CD4-positive, alpha-beta T cell treated with Interleukin-6 for 4 hours (primary cell): ENCODE results near the gene CLEC19A.
"Not testable (repeated sequence)": the region's sequence is repeated elsewhere in the genome, so short reads cannot be mapped to it uniquely, and the experiment has no call there.

Experiments used
- DNase-seq: peaks from one replicate; pipeline ENCODE4 v3.0.0-alpha.2; 2020; ENCODE audit warnings: mixed read lengths

The CLEC19A gene

DNA sequence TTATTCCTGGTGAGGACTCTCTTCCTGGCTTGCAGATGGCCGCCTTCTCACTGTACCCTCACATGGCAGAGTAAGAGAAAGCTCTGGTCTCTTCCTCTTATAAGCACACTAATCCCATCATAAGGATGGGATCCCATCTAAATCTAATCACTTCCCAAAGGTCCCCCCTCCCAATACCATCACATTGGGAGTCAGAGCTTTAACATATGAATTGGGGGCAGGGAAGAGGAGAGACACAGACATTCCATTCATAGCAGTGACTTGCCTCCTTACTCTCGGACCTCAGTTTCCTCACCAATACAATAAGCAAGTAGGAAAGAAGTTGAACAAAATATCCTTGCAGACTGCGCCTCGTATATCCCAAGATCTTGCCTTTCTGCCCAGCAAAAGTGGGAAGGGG is 1.7 kb downstream of the CLEC19A start:
- no peak for DNase-seq

DNA sequence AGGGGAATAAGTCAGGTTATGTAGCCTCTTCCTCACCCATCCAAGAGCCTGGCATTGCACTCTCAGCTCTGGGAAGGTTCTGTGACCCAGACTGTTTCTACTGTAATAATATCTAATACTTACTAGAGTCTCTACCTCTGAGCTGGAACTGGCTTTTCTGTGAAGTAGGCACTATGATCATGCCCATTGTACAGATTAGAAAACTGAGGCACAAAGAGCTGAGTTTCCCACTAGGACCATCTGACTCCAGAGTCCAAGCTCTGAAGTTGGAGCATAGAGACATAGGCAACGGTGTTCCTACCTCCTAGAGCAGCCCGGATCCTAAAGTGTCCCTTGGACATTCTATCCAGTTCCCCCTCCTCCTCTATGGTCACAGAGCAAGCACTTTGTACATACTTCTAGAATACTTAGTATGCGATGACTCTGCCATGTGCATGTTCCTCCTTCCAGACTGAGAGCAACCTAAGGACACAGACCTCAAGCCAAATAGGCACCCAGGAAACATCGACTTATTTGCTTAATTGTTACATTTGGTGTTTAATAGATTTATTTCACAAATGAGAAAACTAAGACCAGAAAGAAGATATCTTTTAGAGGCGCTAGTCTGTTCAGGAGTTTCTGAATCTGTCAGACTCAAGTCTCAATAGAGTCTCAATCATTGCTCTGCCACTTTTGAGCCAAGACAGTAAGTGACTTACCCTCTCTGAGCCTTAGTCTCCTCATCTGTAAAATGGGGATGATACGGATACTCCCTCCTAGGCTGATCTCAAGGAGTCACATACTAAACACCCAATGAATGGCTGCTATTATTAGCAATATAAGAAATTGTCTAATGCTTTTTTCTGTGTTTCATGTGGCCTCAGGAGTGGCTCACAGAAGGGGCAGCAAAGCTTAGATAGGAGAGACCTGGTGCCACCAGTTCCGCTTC is 3.6 kb downstream of the CLEC19A start:
- no peak for DNase-seq

DNA sequence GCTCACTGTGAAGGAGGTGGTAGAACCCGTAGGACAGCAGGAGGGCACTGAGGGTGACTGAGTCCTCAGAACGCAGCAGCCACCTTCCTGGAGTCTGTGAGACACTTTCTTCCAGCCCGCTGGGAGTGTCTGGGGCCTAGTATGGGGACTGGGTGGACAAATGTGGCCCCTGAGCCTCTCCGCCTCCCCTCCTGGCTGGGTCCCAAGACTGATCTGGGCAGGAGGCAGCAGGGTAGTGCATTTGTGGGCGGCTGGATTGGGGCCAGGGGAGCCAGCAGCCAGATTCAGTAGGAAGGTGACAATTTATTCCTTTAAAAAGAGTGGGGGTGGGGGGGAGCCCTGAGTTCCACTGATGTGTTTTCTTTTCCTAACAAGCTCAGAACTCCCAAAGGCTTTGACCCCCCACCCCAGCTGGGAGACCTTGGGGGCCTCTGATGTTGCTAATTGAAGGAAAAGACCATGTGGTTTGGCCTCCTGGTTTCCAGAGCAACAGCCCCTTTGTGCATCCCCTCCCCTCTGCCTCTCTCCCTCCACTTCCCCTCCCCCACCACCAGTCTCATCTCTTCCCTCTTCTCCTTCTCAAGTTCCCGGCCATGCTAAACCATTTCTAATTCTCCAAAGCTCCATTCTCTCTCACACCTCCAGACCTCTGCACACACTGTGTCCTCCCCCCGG is 4.4 kb downstream of the CLEC19A start:
- no peak for DNase-seq

DNA sequence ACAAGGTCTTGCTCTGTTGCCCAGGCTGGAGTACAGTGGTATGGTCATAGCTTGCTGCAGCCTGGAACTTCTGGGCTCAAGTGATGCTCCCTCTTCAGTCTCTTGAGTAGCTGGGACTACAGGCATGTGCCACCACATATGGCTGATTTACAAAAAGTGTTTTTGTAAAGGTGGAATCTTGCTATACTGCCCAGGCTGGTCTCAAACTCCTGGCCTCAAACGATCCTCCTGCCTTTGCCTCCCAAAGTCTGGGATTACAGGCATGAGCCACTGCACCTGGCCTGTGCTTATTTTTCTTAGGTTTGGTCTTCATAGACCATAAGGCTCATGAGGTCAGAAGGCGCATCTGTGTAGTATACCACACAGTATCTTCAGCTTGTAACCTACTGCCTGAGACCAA is 5.3 kb downstream of the CLEC19A start:
- DNase-seq, result no peak

DNA sequence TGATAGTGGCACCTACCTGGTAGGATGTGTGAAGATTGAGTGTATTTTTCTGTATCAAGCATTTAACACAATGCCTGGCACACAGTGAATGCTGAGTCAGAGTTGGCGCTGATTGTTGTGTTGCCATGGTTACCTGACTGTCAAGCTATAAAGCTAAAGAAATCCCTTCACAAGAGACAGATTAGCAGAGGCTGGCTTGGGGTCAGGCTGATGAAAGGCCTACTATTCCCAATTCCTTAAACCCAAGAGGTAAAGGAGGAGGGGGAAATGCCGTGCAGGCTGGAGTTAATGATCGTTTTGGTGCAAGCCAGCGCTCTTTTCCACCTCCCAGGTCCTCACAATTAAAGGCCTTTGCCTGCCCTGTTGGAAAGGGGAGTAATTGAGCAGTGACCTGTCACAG is 5.9 kb downstream of the CLEC19A start:
- DNase-seq, result no peak

DNA sequence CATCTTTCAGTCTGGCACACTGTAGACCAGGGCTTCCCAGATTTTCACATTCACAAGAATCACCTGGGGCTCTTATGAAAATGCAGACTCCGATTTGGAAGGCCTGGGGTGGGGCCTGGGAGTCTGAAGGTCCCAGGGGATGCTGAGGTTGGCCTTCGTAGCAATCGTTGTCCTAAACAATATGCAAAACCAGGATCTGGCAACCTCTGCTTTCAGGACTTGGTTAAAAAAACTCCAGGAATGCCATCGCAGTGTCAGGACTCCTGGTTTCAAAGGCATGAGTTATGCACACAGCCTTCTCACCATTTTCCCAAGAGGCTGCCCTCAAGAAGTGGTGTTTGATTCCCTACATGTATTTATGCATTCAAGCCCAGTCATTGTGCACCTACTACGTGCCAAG is 6.7 kb downstream of the CLEC19A start:
- no peak for DNase-seq

DNA sequence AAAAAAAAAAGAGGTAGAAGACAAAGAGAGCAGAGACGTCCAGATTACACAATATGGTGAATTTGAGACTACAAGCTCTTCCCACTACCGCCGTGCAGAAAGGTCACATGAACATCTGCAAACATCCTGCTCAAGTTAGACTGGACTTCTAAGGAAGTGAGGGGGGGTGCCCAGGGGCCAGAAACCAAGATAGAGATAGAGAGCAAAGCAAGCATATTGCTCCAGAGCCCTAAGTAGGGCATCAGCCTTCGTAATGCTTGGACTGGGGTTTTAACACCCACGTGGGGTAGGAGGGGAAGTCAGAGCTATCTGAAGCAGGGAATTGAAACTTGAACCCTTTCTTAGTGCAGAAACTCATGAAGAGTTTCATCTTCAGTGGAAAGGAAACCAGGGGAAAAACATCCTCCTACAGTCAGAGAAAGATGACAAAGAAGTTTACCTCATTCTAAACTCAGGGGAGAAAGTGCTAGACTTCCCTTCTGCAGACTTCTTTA is 8.7 kb downstream of the CLEC19A start:
- DNase-seq, result no peak

DNA sequence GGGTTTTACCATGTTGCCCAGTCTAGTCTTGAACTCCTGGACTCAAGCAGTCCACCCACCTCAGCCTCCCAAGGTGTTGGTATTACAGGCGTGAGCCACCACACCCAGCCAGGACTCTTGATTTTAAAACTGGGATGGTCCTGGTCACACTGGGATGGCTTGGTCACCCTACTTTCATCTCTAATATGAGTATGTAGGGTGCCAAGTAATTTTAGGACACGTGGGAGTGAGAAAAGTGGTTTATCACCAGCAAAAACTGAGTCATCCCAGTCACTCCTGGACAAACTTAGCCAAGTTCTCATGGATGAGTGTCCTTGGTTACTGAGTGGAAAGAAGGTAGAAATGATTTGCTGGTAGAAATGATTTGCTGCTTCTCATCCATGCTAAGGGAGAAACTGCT is 9.9 kb downstream of the CLEC19A start:
- no peak for DNase-seq

DNA sequence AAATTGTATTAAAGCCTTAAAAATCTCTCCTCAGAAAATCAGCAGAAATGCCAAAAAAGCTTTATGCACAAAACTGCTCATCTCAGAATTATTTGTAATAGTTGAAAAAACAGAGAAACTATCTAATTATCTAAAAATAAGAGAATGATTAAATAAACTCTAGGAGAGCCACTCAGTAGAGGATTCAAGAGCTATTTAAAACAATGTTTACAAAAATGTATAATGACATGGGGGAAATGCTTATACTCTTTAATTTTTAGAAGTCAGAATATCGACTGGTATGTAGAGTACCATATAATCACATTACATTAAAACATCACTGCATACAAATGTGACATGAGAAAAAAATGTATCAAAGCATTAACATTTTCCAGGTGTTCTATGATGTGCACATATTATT is 11.9 kb downstream of the CLEC19A start:
- DNase-seq, result no peak

DNA sequence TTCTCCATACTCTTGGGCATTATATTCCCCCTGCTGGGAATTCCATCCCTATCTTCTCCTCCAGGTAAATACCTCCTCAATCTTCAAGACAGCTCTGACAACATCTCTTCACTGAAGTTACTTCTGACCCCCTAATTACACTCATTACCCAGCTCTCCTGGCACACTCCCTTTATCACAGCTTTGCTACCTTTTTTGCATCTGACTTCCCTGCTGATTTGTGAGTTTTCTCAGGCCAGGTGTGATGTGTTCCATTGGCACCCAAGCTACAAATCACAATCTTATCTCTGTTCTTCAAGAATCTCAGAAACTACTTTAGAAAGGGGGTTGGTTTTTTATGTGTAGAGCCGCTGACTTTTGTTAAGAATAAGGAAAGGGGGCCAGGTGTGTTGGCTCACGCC is 14.0 kb downstream of the CLEC19A start:
- DNase-seq, result no peak

DNA sequence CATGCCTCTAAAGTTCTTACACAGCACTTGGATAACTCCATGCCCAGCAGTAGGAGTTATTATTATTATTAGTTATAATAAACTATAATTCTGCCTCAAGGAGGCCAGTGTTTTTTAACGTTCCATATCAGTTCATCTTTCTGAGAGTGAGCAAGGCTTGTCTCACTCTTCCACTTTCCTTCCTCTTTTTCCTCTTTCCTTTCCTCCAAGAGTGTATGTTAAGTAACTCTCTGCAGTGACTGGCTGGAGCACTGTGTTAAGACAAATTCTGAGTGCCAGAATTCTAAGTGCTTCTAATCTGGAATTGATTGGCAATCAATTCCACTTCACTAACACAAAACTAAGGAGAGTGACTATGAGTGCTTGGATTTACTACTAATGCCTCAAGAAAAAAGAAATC is 16.4 kb downstream of the CLEC19A start:
- DNase-seq, result no peak

DNA sequence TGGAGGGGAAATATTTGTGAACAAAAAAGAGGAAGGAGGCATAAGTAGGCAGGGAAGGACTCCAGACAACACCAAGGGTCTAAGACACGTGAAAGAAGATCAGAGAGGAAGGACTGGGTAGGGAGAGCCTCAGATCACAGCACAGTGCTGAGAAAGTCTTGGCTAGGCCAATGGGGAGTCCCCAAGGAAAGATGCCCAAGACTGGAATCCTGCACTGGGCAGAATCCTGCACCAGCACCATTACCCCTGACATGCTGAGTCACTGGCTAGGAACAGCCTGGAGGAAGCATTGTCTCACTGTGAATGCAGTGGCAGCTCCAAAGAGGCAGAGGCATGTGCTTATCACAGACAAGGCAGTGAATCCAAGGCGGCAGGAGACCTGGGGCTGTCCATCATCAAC is 19.2 kb downstream of the CLEC19A start:
- DNase-seq, result no peak

DNA sequence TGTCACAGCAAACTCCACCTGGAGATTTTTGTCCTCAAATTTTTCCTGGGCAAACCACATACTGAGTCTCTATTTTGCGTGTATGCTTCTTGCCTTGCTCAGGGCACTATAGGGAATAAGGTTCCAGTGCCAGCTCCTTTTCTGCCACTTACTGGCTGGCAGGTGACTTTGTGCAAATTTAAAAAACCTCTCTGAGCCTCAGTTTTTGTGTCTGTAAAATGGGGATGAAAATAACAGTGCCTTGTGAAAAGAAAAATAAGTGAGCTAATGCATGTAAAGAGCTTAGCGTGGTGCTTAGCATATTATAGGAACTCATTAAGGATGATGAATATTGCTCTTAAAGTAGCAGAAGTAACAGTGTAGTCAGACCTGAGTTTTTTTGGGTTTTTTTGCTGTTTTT is 19.9 kb downstream of the CLEC19A start:
- no peak for DNase-seq

DNA sequence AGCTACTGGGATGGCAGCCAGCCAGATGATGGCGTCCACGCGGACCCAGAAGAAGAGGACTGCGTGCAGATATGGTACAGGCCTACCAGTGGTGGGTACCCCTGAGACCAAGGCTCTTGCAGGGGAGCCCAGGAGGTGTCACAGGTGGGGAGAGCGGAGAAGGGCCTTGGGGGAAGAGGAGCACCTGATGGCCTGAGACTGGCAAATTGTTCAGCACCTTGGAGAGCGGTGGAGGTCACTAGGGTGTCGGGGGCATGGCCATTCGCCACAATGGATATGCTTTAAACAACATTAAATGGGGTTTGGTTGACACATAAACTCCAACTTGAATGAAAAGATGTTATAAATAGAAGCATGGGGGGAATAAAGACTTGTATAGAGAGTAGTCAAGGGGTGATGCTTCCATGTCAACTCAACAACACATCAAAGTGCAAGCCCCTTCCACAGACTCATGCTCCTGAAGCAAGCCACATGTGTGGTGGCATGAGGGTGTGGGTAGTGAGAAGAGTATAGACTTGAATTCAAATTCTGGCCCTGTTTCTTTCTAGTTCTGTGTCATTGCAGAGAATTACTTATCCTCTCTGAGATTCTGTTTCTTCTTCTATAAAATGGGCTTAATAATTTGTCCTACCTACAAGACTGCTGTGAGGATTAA is 22.2 kb downstream of the CLEC19A start:
- no peak for DNase-seq

DNA sequence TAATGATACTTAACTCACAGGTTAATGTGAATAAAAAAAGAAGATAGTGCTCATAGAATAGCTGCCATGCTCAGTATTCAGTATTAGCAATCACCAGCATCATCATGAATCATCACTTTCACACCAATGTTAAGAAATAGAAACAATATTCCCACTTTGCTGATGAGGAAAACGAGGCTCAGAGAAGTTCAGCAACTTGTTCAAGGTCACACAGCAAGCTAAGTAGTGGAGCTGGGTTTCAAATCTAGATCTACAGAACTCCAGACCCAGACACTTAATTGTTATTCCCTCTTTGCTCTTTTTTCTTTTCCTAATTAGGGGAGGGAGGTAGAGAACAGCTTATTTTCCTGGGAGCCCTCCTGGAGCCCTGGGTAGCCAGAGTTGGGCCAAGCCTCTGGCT is 22.9 kb downstream of the CLEC19A start:
- DNase-seq, result no peak

DNA sequence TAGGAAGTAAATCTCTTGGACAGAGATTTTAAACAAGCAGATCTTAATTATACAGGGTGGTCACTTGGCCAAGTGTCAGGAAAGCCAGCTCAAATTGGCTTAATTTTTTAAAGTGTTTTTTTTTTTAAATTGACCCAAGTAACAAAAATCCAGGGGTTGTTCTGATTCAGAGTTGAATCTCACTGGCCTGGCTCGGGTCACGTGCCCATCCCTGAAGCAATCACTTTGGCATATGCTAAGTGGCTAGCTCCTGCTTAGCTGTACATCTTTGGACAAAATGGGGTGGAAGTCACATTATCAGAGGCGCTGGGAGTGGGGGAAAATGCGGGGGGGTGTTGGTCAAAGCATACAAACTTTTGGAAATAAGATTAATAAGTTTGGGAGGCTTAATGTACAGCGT is 23.6 kb downstream of the CLEC19A start:
- DNase-seq, result no peak

DNA sequence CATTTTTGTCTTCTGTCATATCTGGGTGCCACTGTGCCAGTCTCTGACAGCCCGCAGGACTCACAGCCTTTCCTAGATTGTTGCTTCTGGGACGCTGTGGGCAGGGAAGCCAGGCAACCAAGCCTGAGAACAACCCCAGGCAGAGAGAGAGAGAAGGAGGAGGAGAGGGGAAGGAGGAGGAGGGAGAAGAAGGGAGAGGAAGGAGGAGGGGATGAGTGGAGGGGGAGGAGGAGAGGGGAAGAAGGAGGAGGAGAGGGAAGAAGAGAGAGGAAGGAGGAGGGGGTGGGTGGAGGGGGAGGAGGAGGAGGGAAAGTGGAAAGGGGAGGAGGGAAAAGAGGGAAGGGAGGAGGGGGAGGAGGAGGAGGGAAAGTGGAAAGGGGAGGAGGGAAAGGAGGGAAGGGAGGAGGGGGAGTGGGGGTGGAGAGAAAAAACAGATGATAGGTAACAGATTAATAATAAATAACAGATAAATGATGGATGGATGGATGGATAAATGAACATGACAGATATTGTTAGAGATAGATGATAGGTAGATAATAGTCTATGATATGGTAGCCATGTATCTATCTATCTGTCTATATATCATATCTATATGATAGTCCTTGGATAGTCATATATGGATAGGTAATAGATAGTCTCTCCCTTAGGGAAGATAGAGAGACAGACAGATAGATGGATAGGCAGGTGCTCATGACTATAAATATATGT is 29.3 kb downstream of the CLEC19A start:
- DNase-seq, result no peak

DNA sequence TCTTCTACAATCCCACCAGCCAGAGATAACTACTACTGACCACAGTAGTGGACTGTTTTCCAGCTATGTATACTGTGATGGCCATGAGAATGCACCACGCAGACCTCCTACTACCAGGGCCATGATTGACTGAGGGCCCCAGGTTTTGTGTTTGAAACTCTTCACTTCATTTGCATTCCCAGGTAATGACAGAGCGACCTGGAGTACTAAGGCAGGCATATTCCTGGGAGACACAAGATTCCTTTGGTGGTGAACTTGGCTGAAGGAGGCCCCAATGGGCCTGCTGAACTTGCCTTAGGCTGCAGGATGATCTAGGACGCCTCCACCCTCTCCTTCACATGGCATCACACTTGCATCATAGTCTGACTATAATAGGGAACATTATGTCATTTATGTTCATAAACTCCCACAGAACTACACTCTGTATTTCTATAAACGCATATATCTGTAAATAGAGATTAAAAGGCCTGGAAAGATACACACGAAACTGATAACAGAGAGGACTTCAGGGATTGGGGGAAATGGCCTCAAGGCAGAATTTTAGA is 30.4 kb downstream of the CLEC19A start:
- DNase-seq, result no peak

DNA sequence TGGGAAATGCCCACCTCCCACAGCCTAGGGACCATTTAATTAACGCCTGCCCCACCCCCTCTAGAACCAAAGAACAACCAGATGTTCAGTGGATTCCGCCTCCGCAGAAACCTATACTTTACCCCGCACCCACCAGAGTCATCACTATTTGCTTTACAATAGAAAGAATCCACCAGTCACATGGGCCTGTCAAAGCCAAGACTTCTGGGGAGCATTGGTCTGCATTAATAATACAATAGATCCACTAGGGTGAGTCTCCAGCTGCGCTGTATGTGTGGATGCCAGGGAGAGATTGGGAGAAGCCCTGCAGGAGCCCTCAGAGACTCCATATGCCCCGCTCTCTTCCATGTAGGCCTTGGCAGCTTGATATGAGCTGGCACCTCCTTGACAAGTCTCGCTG is 31.3 kb downstream of the CLEC19A start:
- DNase-seq, result no peak

DNA sequence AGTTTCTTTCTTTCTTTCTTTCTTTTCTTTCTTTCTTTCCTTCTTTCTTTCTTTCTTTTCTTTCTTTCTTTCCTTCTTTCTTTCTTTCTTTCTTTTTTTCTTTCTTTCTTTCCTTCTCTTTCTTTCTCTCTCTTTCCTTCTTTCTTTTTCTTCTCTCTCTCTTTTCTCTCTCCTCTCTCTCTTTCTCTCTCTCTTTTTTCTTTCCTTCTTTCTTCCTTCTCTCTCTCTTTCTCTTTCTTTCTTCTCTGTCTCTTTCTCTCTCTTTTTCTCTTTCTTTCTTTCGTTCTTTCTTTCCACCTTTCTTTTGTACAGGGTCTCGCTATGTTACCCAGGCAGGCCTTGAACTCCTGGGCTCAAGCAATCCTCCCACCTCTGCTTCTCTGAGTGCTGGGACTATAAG is 35.7 kb downstream of the CLEC19A start:
- DNase-seq, result not testable (repeated sequence)

DNA sequence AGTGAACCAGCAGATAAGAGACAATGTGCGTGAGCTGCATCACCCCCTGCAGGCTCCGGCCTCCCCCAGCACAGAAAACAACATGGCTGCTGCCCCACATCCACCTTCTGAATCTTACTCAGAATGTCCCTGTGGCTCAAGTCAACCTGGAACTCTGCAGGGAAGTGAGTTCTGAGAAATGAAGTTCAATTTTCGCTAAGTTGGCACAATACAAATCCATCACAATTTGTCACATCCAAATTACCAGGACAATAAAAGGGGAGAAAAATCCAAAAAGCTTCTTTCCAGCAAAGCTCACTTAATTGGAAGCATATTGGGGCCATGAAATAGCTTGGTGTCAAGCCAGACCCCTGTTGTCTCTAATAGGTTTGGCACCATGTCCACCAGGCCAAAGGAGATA is 38.1 kb downstream of the CLEC19A start:
- DNase-seq, result no peak

DNA sequence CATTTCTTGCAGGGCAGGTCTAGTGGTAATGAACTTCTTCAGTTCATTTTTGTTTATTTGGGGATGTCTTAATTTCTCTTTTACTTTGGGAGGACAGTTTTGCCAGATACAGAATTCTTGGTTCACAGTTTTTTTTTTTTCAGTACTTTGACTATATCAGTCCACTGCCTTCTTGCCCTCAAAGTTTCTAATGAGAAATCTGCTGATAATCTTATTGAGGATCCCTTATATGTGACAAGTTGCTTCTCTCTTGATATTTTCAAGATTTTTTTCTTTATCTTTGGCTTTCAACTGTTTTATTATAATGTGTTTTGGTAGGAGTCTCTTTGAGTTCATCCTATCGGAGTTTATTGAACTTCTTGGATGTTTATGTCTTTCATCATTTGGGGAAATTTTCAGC is 42.8 kb downstream of the CLEC19A start:
- no peak for DNase-seq

DNA sequence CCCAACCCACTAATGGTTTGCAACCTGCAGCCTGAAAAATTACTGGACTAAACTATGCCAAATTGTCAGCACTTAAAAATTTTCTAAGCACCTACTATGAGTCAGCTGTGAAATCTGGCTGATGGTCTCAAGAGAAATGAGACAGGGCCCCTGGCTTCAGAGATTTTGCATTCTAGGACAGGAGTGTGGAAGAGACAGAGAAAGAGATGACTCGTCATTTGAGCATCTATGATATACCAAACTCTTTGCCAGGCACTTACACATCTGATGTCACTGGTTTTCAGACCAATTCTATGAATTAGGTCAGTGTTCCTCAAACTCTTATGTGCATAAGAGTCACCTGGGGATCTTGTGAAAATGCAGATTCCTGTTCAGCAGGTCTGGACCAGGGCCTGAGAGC is 44.4 kb downstream of the CLEC19A start:
- DNase-seq, result no peak
